Mucosa of descending colon (tissue), 3 donors: ENCODE measurements around the gene RASAL1. TPM values are rescaled to one million over a fixed set of nuclear protein-coding genes. Genes with fewer than 3 reads are reported as not detected.

Experiments
- ATAC-seq: fragments of 200-7000 bp; cut with Tn5 transposase; one replicate; pipeline ENCODE4 v1.9.1; 2020; ENCODE audit warnings: mild to moderate bottlenecking, moderate library complexity
- DNase-seq, 3 donors: peaks; one replicate each; pipeline ENCODE4 v3.0.0-alpha.2; 2020
- H3K36me3 ChIP-seq: fragments of 200-600 bp; one replicate; pipeline ENCODE4 v1.8.0; 2021; ENCODE audit warnings: low read depth, mild to moderate bottlenecking
- H3K4me1 ChIP-seq: fragments of 200-600 bp; one replicate; pipeline ENCODE4 v1.8.0; 2021; ENCODE audit warnings: low read depth, mild to moderate bottlenecking
- H3K4me3 ChIP-seq: fragments of 200-600 bp; one replicate; pipeline ENCODE4 v1.8.0; 2021; ENCODE audit warnings: mild to moderate bottlenecking
- H3K9me3 ChIP-seq: fragments of 200-600 bp; one replicate; pipeline ENCODE4 v1.8.0; 2021; ENCODE audit warnings: mild to moderate bottlenecking
- CTCF ChIP-seq: fragments of 200-600 bp; IDR thresholded peaks from one replicate; pipeline ENCODE4 v1.8.0; 2022; ENCODE audit warnings: antibody characterized with exemption, mild to moderate bottlenecking
- intact Hi-C, 2 donors: fragments of 100-400 bp; cut with DNase I in 1 of 2; cut with micrococcal nuclease in 1 of 2; formaldehyde crosslinking; loops; one replicate each; pipeline versions ENCODE4 v1.11.0 to v1.11.1; 2022; cut with DNase I, micrococcal nuclease
- long read RNA-seq, 2 donors: library from polyadenylated mRNA; unstranded; transcript quantifications; one replicate each; pipeline ENCODE4 v2.0.0, GENCODE V29; 2019 to 2021
- total RNA-seq, 3 donors: library from RNA; stranded (reverse); fragmentation: NEBNext Ultra II Directional in 2 of 3; extraction: Animal tissue kit (Norgen Biotek cat#: 25700) in 2 of 3; gene quantifications; one replicate each; pipeline versions ENCODE4 v1.2.1 to v1.2.4, GENCODE V29; 2021 to 2023
- donor health status: DM: no; HTN: no; CAD: no; lungs with moderate emphysema.
- donor health status: DM: no; HTN: no; CAD: no.
- donor health status: DM: no; HTN: yes; CAD: no.

Gene RASAL1
- total RNA-seq, result 1 to 10 TPM; 3.3 to 7.9 (median 6.5) TPM
- long read RNA-seq, donor 1, partial matches to known transcripts, result 1 of 2 reads
- long read RNA-seq, donor 1, other reads (novel, unspliced or antisense), result 1 of 2 reads
- long read RNA-seq, donor 2, partial matches to known transcripts, result 0 of 1 reads
- long read RNA-seq, donor 2, other reads (novel, unspliced or antisense), result 0 of 1 reads

- H3K36me3 ChIP-seq, result no peaks in the 10 kb centered on the region
- DNase-seq (peak; percentile 88 to 93 (median 89)), ATAC-seq (peak; percentile 90)
- no peaks in the 10 kb centered on the region for H3K9me3 ChIP-seq
- TF ChIP-seq CTCF, result peak; percentile 64
- intact Hi-C loops, result no loop called here
- H3K4me3 ChIP-seq, result peak within 1 kb of the TSS; percentile 1
- peaks cover 14% of the 10 kb centered on the region for H3K4me1 ChIP-seq
These were observed at the start of gene RASAL1 for GRCh38 chr12:113135178-113136127. Gene RASAL1 (minus strand): TSS chr12:113135761. CDS start chr12:113135462, 299 bp downstream.

DNA sequence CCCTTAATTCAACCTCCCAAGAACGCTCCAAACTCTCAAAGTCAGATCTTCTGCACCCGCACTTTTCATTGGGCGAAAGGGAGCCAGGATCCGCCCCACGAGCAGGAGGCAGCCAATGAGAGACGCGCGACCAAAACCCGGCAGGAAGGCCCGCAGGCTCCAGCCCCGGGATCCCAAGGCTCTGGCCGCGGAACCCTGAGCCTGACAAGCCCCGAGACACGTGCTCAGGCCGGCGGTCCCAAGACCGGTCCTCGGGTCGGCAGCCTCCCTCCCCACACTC lies 49.3 kb upstream of the RASAL1 start:
- no peak for TF ChIP-seq CTCF
- Histone ChIP-seq H3K4me3 (peak overlapping the region; percentile 78), H3K36me3 (no peaks in the 10 kb centered on the region), H3K9me3 (no peaks in the 10 kb centered on the region), H3K4me1 (peaks cover 19% of the 10 kb centered on the region)
- DNase-seq (peak; percentile 90 to 93 (median 91)), ATAC-seq (peak; percentile 91)
- intact Hi-C loops, result no loop called here

- DNase-seq (peak in 1 of 3 donors; percentile 82), ATAC-seq (peak; percentile 63)
- Histone ChIP-seq H3K4me1 (peaks cover 19% of the 10 kb centered on the region), H3K4me3 (peak overlapping the region; percentile 78), H3K36me3 (no peaks in the 10 kb centered on the region), H3K9me3 (no peaks in the 10 kb centered on the region)
- no peak for TF ChIP-seq CTCF
- intact Hi-C loops, result no loop called here
These were observed 48.7 kb upstream of the RASAL1 start for GRCh38 chr12:113184098-113184899.

GRCh38 chr12:113183030-113183589 lies 47.5 kb upstream of the RASAL1 start:
- Histone ChIP-seq H3K4me3 (no peak overlapping the region), H3K9me3 (no peaks in the 10 kb centered on the region), H3K36me3 (no peaks in the 10 kb centered on the region), H3K4me1 (peaks cover 19% of the 10 kb centered on the region)
- ATAC-seq (no peak), DNase-seq (no peak)
- intact Hi-C loops, result no loop called here
- TF ChIP-seq CTCF, result no peak

DNA sequence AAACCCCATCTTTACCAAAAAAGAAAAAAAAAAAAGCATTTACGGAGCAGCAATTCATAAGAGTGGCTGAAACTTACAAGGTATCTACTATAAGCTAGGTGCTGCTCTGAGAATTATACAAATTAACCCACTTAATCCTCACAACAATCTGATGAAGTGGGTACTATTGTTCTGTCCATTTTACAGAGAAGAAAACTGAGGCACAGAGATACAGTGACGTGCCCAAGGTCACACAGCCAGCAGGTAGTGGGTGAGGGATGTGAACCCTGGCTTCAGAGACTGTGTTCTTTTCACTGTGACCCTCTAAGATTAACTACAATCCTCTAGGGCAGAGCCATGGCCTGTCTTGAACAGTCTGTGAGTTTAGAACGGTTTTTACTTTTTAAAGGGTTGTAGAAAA lies 46.4 kb upstream of the RASAL1 start:
- Histone ChIP-seq H3K9me3 (no peaks in the 10 kb centered on the region), H3K4me1 (peaks cover 18% of the 10 kb centered on the region), H3K36me3 (no peaks in the 10 kb centered on the region), H3K4me3 (no peak overlapping the region)
- no peak for TF ChIP-seq CTCF
- no peak for ATAC-seq
- intact Hi-C loops, result no loop called here
- DNase-seq, result no peak
